HG02588 (cell line): Measurements from ENCODE around the gene VPS37B.
"Not testable (repeated sequence)": the region's sequence is repeated elsewhere in the genome, so short reads cannot be mapped to it uniquely, and the experiment has no call there.

Experiments
- ATAC-seq: cut with Tn5 transposase; IDR thresholded peaks from one replicate; pipeline ENCODE4 v1.9.1; 2021; ENCODE audit warnings: mild to moderate bottlenecking, moderate library complexity; ENCODE audit not compliant: unreplicated experiment

The VPS37B gene

GRCh38 chr12:122884091-122884826 lies 11.7 kb downstream of the VPS37B start:
- ATAC-seq: no peak

GRCh38 chr12:122882908-122883558 lies 12.9 kb downstream of the VPS37B start:
- no peak for ATAC-seq

- no peak for ATAC-seq
Measured at GRCh38 chr12:122880668-122881067, 15.3 kb downstream of the VPS37B start.

GRCh38 chr12:122880155-122880667 lies 15.7 kb downstream of the VPS37B start:
- ATAC-seq: no peak

- no peak for ATAC-seq
Measured at GRCh38 chr12:122878780-122879612, 16.9 kb downstream of the VPS37B start.

GRCh38 chr12:122876731-122877130 lies 19.2 kb downstream of the VPS37B start:
- no peak for ATAC-seq

GRCh38 chr12:122876281-122876680 lies 19.6 kb downstream of the VPS37B start:
- ATAC-seq: not testable (repeated sequence)

- ATAC-seq: peak; percentile 67
Measured at GRCh38 chr12:122875590-122876220, 20.2 kb downstream of the VPS37B start.

GRCh38 chr12:122874081-122874480 lies 21.8 kb downstream of the VPS37B start:
- no peak for ATAC-seq

GRCh38 chr12:122873540-122873939 lies 22.4 kb downstream of the VPS37B start:
- ATAC-seq: no peak

GRCh38 chr12:122872815-122873361 lies 23.0 kb downstream of the VPS37B start:
- ATAC-seq: no peak

- no peak for ATAC-seq
Measured at GRCh38 chr12:122871851-122872780, 23.8 kb downstream of the VPS37B start.

- no peak for ATAC-seq
Measured at GRCh38 chr12:122870867-122871664, 24.9 kb downstream of the VPS37B start.

GRCh38 chr12:122870163-122870842 lies 25.6 kb downstream of the VPS37B start:
- ATAC-seq: no peak

GRCh38 chr12:122869207-122869973 lies 26.5 kb downstream of the VPS37B start:
- ATAC-seq: no peak

- ATAC-seq: no peak
Measured at GRCh38 chr12:122868471-122869177, 27.3 kb downstream of the VPS37B start.
